Stimulated activated naive CD4-positive, alpha-beta T cell (primary cell): ENCODE measurements around the gene GPD2.
A peak's percentile ranks its signal among the peaks of the same experiment; 100 is the strongest.

Source experiments
- DNase-seq, 6 experiments: peaks; one replicate each; lab custom pipeline; 2025; lab: John Stamatoyannopoulos, UW

Gene GPD2

GRCh38 chr2:156532989-156533388 lies 96.8 kb downstream of the GPD2 start:
- DNase-seq, result no peak

DNA sequence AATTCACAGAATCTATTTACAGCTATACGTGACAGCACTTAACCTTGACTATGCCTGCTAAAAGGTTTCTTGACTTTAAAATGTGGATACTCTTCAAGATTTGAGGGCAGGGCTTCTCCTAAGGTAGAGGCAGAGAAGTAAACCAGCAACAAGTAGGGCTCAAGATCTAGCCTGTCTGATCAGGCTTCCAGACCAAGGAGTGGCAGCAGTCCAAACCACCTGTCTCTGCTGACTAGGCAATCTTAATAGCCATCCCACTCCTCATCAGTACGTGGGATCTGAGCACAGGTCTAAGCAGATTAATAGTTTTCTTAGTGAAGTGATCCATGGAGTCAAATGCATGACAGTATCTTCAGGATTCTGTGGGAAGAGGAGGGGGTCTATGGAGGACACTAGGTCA lies 100.4 kb downstream of the GPD2 start:
- no peak for DNase-seq

DNA sequence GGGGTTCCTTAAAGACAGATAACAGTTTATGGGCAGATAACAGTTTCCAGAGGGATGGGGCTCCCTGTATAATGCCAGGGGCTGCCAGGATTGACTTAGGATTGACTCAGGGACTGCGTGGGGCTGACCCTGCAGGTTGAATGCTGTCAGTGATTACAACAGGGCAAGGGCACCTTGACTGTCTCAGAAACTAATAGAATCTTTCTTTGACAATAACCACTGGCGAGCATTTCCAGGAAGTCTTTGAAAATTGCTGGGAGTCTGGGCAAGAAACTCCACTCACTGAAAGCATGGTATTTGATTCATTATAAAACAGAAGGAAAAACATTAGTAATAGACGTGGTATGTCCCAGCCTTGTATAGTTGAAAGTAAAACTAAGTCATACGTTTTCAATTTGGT lies 101.0 kb downstream of the GPD2 start:
- no peak for DNase-seq

GRCh38 chr2:156538083-156538504 lies 101.9 kb downstream of the GPD2 start:
- DNase-seq, result no peak

DNA sequence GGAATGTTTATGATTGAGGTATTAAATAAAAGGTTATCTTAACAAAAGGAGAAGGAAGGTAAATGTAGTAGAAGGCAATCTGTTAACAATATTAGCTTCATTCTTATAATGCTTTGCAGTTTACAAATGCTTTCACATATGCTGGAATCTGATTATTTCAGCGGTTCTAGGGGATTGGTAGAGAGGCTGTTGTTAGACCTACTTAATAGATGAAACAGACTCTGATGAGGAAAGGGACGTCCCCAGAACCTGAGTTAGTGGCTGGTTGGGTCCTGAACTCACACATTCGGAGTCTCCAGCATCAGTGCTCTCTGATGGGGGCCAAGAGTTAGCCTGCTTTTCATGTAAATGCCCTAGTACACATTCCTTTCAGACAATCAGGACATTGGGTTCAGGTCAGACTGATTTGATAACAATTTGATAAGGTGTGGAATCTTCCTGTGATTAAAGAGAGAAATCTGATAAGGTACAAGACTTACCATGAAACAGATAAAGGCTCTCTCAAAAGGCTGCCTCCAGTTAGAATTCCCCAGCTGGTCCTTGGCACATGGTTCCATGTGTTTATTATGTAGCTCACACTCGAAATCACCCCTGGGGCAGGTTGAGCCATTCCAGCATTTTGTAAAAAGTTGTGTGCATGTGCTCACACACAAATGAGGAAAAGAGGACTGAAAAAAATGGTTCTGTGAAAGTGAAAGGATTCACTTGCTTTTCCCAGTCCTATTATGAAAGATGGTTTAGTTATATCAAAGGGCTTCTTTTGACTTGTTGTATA lies 103.1 kb downstream of the GPD2 start:
- DNase-seq, result no peak

DNA sequence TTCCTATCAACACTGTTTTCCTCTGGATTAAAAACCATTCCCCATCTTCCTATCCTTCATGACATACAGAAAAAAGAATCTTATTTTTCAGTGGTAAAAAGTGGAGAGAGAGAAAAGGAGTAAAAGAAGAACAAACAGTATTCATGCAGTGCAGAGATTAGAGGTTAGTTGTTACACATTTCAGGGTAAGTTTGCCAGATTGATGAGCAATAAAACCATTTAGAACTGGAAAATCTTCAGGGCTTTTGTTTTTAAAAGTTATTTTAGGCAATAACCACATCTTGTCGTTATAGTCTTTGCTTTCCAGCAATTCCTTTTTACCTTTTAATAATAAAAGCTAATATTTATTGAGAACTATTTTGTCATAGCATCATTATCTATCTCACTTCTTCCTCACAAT lies 104.5 kb downstream of the GPD2 start:
- no peak for DNase-seq

DNA sequence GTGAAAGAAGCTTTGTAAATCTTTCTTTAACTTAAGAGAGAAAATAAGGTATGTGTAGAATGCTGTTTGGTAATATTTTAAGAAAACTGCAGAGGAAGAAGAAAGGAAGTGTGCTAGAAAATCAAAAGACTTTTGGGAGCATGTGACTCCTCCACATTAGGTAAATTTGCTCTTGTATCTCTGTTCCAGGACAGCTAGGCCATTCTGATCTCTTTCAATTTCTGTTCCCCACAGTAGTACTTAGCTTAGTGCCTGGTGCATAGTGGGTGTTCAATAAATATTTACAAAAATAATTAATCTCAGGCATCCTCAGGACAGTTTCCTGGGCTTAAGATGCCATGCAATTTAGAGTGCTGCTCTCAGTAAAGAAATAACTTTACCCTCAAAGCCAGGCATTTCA lies 105.0 kb downstream of the GPD2 start:
- DNase-seq, result no peak

DNA sequence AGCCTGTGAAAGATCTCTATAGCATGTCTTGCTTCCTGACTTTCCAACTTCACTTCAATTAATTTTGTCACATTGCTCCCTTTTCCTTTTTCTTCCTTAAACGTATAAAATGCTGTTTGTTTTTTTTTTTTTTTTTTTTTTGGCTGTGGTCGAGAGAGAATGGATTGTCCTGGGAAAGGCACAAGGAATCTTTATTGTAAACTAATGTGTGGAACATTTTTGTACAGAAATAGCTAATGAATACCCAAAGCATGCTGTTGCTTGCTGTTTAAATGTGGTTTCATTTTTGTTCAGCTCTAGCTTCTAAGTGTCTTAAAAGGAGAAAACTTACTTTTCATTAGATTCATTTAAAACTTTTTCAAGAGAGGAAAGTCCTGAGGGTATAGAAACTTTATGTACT lies 105.5 kb downstream of the GPD2 start:
- DNase-seq, result no peak

DNA sequence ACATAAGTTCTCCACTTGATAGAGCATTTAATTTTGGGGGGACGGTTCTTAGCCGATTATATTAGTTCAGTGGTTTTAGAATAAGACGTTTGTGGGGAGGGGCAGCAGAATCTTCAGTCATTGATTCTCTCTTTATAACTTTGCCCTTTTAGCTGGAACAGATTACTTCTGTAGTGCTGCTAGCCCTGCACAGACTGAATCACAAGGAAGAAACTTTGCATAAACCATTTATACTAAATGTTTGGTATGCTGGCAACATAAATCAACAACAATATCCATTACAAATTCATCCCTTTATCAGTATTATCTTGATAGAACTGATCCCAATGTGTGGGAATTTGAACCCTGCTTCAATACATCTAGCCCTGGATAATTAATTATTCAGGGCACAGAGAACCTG lies 112.2 kb downstream of the GPD2 start:
- DNase-seq, result no peak

DNA sequence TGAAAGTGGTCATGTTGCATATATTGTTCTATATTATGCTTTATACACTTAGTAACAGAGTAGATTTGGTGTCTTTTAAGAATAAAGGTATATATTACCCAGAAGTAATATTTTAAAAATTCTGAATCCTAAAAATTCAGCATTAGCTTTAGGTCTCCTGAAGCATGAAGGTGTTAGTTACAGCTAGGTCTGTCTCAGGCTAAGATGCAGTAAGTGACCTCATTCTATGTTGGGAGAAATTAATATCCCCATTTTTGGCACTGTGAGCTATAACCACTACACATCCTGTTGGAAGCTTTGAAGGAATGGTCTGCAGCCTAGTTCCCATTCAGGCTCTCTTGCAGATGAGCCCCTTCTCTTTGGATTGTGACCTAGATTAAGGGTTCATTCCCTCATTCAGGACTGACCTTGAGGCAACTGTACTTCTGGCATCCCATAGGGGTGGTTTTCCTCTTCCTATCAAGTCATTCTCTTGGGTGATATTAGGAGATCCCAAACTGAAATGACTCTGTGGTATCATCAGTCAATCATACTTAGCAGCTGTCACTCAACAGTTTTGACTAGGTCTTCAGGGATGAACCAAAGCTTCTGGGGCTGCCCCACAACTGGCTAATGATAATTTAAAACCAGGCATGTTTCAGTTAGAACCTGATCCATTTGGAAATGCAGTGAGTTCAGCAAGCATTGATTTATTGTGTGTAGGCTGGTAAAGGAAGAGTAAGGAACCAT lies 117.7 kb downstream of the GPD2 start:
- no peak for DNase-seq

DNA sequence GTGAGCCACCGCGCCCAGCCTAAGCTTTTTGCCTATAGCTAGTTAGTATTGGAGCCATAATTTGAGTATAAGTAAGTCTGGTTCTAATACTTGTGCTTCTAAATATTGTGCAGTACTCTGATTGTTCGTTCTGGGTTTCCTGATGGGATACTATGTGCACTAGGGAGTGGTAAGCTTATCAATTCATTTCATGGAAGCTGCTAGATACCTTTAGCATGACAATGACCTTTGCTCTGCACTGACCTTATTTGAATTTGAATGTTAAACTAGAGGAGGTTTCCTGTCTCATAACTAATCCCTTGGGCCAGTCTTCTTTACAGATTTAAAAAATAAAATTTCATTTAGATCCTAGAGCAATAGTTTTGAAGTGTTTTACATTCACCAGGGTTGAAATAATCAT lies 125.1 kb downstream of the GPD2 start:
- no peak for DNase-seq

DNA sequence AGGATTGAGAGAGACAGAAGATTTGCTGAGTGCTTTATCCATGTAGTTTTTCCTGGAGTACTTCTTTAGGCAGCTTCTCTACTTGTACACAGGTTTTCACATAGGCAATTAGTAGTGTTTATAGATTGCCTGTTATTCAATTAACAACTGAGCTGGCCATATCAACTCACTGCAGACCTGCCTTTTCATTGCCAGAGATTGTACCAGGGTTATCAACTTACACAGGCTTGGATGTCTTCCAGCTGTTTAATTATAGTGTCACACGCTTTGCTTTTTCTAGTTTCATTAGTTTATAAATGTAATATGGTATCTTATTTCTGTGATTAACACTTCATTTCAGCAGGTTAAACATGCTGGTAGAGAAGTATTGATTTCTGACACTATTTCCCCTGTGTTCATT lies 125.9 kb downstream of the GPD2 start:
- DNase-seq, result no peak

GRCh38 chr2:156563994-156564753 lies 128.0 kb downstream of the GPD2 start:
- DNase-seq, result no peak

- DNase-seq, result no peak
Measured at GRCh38 chr2:156565066-156565710, 129.0 kb downstream of the GPD2 start.

GRCh38 chr2:156573710-156574109 lies 137.5 kb downstream of the GPD2 start:
- DNase-seq, result no peak

GRCh38 chr2:156574112-156574511 lies 137.9 kb downstream of the GPD2 start:
- no peak for DNase-seq

GRCh38 chr2:156576005-156576404 lies 139.8 kb downstream of the GPD2 start:
- DNase-seq, result no peak

- DNase-seq, result peak in 1 of 6 experiments; percentile 6
Measured at GRCh38 chr2:156580501-156580900, 144.3 kb downstream of the GPD2 start.

GRCh38 chr2:156581280-156581679 lies 145.1 kb downstream of the GPD2 start:
- no peak for DNase-seq

DNA sequence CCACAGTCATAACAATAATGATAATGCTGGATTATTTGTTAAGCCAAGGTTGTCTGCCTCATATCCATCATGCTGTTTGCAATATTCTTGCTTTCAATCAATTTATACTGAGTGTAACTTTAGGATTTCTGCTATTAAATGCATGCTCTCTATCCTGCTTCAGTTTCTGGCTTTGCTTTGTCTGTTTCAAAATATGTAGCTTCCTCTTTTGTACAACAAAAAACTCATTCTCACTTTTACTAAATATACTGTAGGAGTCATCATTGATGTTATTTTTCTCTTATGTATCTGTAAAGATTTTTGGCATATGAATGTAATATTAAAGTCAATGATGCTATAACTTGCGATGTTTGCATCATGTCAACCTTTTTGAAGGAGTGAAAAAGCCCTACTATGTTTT lies 149.3 kb downstream of the GPD2 start:
- no peak for DNase-seq

GRCh38 chr2:156586621-156587020 lies 150.4 kb downstream of the GPD2 start:
- no peak for DNase-seq

GRCh38 chr2:156589381-156590079 lies 153.4 kb downstream of the GPD2 start:
- DNase-seq, result peak in 4 of 6 experiments; percentile 0 to 46 (median 25)
